Fibroblast of skin of left quadriceps (primary cell): ENCODE results near the gene SMCP.

Experiments
- DNase-seq, 2 experiments: peaks; one replicate each; pipeline ENCODE4 v3.0.0-alpha.2; 2013; ENCODE audit warnings: low read depth in 2 of 2

The SMCP gene

GRCh38 chr1:152886758-152887409 lies 8.8 kb downstream of the SMCP start:
- DNase-seq: no peak

- DNase-seq: no peak
Measured at GRCh38 chr1:152888126-152888525, 10.0 kb downstream of the SMCP start.

- no peak for DNase-seq
Measured at GRCh38 chr1:152899027-152899426, 20.9 kb downstream of the SMCP start.

- DNase-seq: no peak
Measured at GRCh38 chr1:152899883-152900282, 21.8 kb downstream of the SMCP start.

GRCh38 chr1:152901631-152902030 lies 23.5 kb downstream of the SMCP start:
- DNase-seq: no peak

GRCh38 chr1:152902636-152903035 lies 24.5 kb downstream of the SMCP start:
- no peak for DNase-seq

- DNase-seq: no peak
Measured at GRCh38 chr1:152904688-152905440, 26.7 kb downstream of the SMCP start.

- DNase-seq: peak in 1 of 2 experiments; percentile 21
Measured at GRCh38 chr1:152906023-152906565, 28.0 kb downstream of the SMCP start.

GRCh38 chr1:152907686-152908601 lies 29.8 kb downstream of the SMCP start, which contains the start of gene IVL:
IVL (plus strand) TSS chr1:152908546; CDS start chr1:152909798, 1,252 bp downstream.
- peak in 1 of 2 experiments; percentile 4 for DNase-seq

- no peak for DNase-seq
Measured at GRCh38 chr1:152909206-152909605, 31.1 kb downstream of the SMCP start.

- DNase-seq: no peak
Measured at GRCh38 chr1:152912471-152912870, 34.3 kb downstream of the SMCP start.

GRCh38 chr1:152912900-152913299 lies 34.8 kb downstream of the SMCP start:
- no peak for DNase-seq

- no peak for DNase-seq
Measured at GRCh38 chr1:152917794-152918193, 39.7 kb downstream of the SMCP start.

GRCh38 chr1:152919071-152919470 lies 40.9 kb downstream of the SMCP start:
- DNase-seq: no peak

- DNase-seq: no peak
Measured at GRCh38 chr1:152924191-152924590, 46.1 kb downstream of the SMCP start.

- DNase-seq: peak in 1 of 2 experiments; percentile 16
Measured at GRCh38 chr1:152926091-152926490, 48.0 kb downstream of the SMCP start.

- DNase-seq: no peak
Measured at GRCh38 chr1:152928671-152929070, 50.5 kb downstream of the SMCP start.

- DNase-seq: no peak
Measured at GRCh38 chr1:152932170-152932811, 54.2 kb downstream of the SMCP start.

- no peak for DNase-seq
Measured at GRCh38 chr1:152933196-152933595, 55.1 kb downstream of the SMCP start.
